HepG2 (cell line): ENCODE measurements around the gene SOX8. TPM values are rescaled to one million over a fixed set of nuclear protein-coding genes. Genes with fewer than 3 reads are reported as not detected.

Source experiments
- ARNT2 ChIP-seq: sonication (generic); formaldehyde crosslinking; IDR thresholded peaks from 2 replicates; pipeline ENCODE4 v1.8.0; 2022; ENCODE audit warnings: mild to moderate bottlenecking, low read depth, missing genetic modification reagents, moderate library complexity
- ATRX ChIP-seq: sonication (generic); formaldehyde crosslinking; IDR thresholded peaks from 2 replicates; pipeline ENCODE4 v1.4.0; 2020; ENCODE audit warnings: missing genetic modification reagents, borderline replicate concordance
- CAMTA2 ChIP-seq: sonication (generic); formaldehyde crosslinking; IDR thresholded peaks from 2 replicates; pipeline ENCODE4 v1.4.0; 2020; ENCODE audit warnings: mild to moderate bottlenecking, missing genetic modification reagents, borderline replicate concordance
- CCAR2 ChIP-seq: fragments of 200-400 bp; formaldehyde crosslinking; optimal IDR thresholded peaks from 2 replicates; pipeline ENCODE3; 2018; ENCODE audit warnings: low read depth, mild to moderate bottlenecking, low read length, moderate library complexity
- CEBPZ ChIP-seq: IDR thresholded peaks from 2 replicates; pipeline ENCODE4 v1.6.1; 2012; ENCODE audit warnings: low read length, improper control_type of control experiment
- FOXK1 ChIP-seq: sonication (generic); formaldehyde crosslinking; IDR thresholded peaks from 2 replicates; pipeline ENCODE4 v1.4.0; 2020; ENCODE audit warnings: low read depth, missing genetic modification reagents, borderline replicate concordance
- HMGA1 ChIP-seq: sonication (generic); formaldehyde crosslinking; conservative IDR thresholded peaks from 2 replicates; pipeline ENCODE4 v1.4.0; 2020; ENCODE audit warnings: missing genetic modification reagents
- NR2F2 ChIP-seq: IDR thresholded peaks from 2 replicates; pipeline ENCODE4 v1.6.1; 2012; ENCODE audit warnings: low read depth, inconsistent platforms, borderline replicate concordance
- NR3C1 ChIP-seq: sonication (generic); formaldehyde crosslinking; IDR thresholded peaks from 2 replicates; pipeline ENCODE4 v1.4.0; 2020; ENCODE audit warnings: missing genetic modification reagents
- SMAD1 ChIP-seq: sonication (generic); formaldehyde crosslinking; IDR thresholded peaks from 2 replicates; pipeline ENCODE4 v1.4.0; 2020; ENCODE audit warnings: missing genetic modification reagents, low read depth, mild to moderate bottlenecking, borderline replicate concordance
- SRSF9 ChIP-seq: fragments of 200-400 bp; formaldehyde crosslinking; IDR thresholded peaks from 2 replicates; pipeline ENCODE4 v1.6.1; 2018; ENCODE audit warnings: borderline replicate concordance, mild to moderate bottlenecking, low read depth, low read length; ENCODE audit not compliant: insufficient read depth, poor library complexity, severe bottlenecking
- TCF7L2 ChIP-seq: IDR thresholded peaks from 2 replicates; pipeline ENCODE4 v1.6.1; 2011; ENCODE audit warnings: mild to moderate bottlenecking, low read depth, low read length, moderate library complexity
- ZNF124 ChIP-seq: sonication (generic); formaldehyde crosslinking; IDR thresholded peaks from 2 replicates; pipeline ENCODE4 v1.4.0; 2020; ENCODE audit warnings: missing genetic modification reagents
- ZNF136 ChIP-seq: sonication (generic); formaldehyde crosslinking; IDR thresholded peaks from 2 replicates; pipeline ENCODE4 v1.8.1; 2022; ENCODE audit warnings: low read depth, mild to moderate bottlenecking, moderate library complexity, missing genetic modification reagents
- ZNF609 ChIP-seq: sonication (generic); formaldehyde crosslinking; IDR thresholded peaks from 2 replicates; pipeline ENCODE4 v1.4.0; 2020; ENCODE audit warnings: mild to moderate bottlenecking, missing genetic modification reagents, borderline replicate concordance
- polyA plus RNA-seq, 8 experiments: library from polyadenylated mRNA; depleted of rRNA in 3 of 8; stranded (reverse) in 7 of 8; unstranded in 1 of 8; fragments of >200 nt; fragmentation: Illumina TruSeq in 4 of 8; extraction: Trizol in 4 of 8; gene quantifications; 2 replicates each; pipeline versions ENCODE4 v1.2.1 to v1.2.3, GENCODE V29; 2011 to 2016; ENCODE audit warnings: low read depth in 4 of 8, missing spikeins in 1 of 8, mixed read lengths in 1 of 8; ENCODE audit not compliant: insufficient read depth in 1 of 8
- total RNA-seq, 5 experiments: library from RNA; depleted of rRNA; stranded (reverse); fragments of >200 nt; fragmentation: Illumina TruSeq; extraction: Trizol; gene quantifications; 2 replicates each; pipeline ENCODE4 v1.2.3, GENCODE V29; 2016; ENCODE audit warnings: low read depth in 1 of 5
- TF ChIP-seq, protein P1 (sequence below): sonication (generic); formaldehyde crosslinking; IDR thresholded peaks from 2 replicates; pipeline ENCODE4 v1.4.0; 2020; ENCODE audit warnings: missing genetic modification reagents
- TF ChIP-seq, protein P2 (sequence below): sonication (generic); formaldehyde crosslinking; IDR thresholded peaks from 2 replicates; pipeline ENCODE4 v1.8.0; 2022; ENCODE audit warnings: missing genetic modification reagents, mild to moderate bottlenecking, borderline replicate concordance

SOX8 gene
- total and polyA plus RNA-seq, 2 of the 13 experiments (the other 11 are each of a cell fraction or from before 2014, with no cell fraction given), result 0.20 to 0.28 TPM

DNA sequence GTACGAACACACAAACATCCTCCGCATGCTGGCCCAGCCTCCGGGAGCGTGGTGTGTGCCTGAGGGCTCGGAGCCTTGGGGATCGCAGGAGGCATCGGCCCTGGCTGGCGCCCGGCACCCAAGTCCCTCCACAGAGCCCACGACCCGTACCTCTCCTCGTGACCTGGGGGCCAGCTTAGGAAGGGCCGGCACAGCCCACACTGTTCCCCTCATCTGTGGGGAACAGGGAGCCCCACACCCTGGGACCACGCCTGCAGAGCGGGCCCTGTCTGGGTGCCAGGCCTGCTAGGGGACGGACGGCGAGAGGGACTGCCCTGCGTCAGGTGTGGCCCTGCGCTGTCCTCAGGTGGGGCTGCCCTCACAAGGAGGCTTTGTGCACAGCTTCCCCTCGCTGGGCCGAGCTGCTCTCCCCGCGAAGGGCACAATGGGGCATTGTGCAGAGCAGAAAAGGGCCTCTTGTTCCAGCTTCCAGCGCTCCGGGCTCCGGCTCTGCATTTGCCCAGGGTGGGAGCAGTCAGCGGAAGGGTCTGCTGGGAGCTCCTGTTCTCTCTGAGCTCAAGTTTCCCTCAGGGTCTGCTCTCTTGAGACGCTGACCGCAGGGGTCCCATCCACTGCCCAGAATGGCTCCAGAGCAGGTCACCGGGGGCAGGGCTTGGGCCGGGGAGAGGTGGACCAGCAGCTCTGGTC, 9.1 kb upstream of the SOX8 start (continued):
- TF ChIP-seq ZNF609 (CRISPR knock-in tag) (no peak), FOXK1 (no peak), CCAR2 (no peak), ZNF136 (CRISPR knock-in tag) (no peak), ARNT2 (peak; percentile 71), SMAD1 (CRISPR knock-in tag) (no peak; the same call in 1 of the 2 replicates), ATRX (CRISPR knock-in tag) (no peak), NR2F2 (no peak), ZNF124 (CRISPR knock-in tag) (no peak), TCF7L2 (no peak), NR3C1 (CRISPR knock-in tag) (no peak), CEBPZ (no peak), SRSF9 (no peak), CAMTA2 (CRISPR knock-in tag) (no peak), HMGA1 (CRISPR knock-in tag) (no peak)
- TF ChIP-seq, protein P1, sequence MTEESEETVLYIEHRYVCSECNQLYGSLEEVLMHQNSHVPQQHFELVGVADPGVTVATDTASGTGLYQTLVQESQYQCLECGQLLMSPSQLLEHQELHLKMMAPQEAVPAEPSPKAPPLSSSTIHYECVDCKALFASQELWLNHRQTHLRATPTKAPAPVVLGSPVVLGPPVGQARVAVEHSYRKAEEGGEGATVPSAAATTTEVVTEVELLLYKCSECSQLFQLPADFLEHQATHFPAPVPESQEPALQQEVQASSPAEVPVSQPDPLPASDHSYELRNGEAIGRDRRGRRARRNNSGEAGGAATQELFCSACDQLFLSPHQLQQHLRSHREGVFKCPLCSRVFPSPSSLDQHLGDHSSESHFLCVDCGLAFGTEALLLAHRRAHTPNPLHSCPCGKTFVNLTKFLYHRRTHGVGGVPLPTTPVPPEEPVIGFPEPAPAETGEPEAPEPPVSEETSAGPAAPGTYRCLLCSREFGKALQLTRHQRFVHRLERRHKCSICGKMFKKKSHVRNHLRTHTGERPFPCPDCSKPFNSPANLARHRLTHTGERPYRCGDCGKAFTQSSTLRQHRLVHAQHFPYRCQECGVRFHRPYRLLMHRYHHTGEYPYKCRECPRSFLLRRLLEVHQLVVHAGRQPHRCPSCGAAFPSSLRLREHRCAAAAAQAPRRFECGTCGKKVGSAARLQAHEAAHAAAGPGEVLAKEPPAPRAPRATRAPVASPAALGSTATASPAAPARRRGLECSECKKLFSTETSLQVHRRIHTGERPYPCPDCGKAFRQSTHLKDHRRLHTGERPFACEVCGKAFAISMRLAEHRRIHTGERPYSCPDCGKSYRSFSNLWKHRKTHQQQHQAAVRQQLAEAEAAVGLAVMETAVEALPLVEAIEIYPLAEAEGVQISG (CRISPR knock-in tag), result peak; percentile 56
- TF ChIP-seq, protein P2, sequence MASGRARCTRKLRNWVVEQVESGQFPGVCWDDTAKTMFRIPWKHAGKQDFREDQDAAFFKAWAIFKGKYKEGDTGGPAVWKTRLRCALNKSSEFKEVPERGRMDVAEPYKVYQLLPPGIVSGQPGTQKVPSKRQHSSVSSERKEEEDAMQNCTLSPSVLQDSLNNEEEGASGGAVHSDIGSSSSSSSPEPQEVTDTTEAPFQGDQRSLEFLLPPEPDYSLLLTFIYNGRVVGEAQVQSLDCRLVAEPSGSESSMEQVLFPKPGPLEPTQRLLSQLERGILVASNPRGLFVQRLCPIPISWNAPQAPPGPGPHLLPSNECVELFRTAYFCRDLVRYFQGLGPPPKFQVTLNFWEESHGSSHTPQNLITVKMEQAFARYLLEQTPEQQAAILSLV (CRISPR knock-in tag), result no peak
